Keratinocyte (primary cell): ENCODE measurements around the gene STX18.

Source experiments
- EZH2 ChIP-seq: IDR thresholded peaks from one replicate; pipeline ENCODE4 v1.6.1; 2012; ENCODE audit warnings: inconsistent platforms, mild to moderate bottlenecking, low read length, moderate library complexity
- TF ChIP-seq, protein P1 (sequence below), 3 experiments: IDR thresholded peaks in 1 of 3; conservative IDR thresholded peaks in 1 of 3; optimal IDR thresholded peaks in 1 of 3; 2 replicates in 2 of 3; 3 replicates in 1 of 3; pipeline versions ENCODE3 to v1.5.1; 2011; ENCODE audit warnings: low read length in 3 of 3, mild to moderate bottlenecking in 3 of 3, moderate library complexity in 2 of 3, control low read depth in 1 of 3, inconsistent platforms in 1 of 3; ENCODE audit not compliant: insufficient read depth in 2 of 3; ENCODE audit errors: extremely low read depth in 1 of 3

GRCh38 chr4:4427886-4428285, 114.0 kb downstream of the STX18 start:
- TF ChIP-seq, protein P1, sequence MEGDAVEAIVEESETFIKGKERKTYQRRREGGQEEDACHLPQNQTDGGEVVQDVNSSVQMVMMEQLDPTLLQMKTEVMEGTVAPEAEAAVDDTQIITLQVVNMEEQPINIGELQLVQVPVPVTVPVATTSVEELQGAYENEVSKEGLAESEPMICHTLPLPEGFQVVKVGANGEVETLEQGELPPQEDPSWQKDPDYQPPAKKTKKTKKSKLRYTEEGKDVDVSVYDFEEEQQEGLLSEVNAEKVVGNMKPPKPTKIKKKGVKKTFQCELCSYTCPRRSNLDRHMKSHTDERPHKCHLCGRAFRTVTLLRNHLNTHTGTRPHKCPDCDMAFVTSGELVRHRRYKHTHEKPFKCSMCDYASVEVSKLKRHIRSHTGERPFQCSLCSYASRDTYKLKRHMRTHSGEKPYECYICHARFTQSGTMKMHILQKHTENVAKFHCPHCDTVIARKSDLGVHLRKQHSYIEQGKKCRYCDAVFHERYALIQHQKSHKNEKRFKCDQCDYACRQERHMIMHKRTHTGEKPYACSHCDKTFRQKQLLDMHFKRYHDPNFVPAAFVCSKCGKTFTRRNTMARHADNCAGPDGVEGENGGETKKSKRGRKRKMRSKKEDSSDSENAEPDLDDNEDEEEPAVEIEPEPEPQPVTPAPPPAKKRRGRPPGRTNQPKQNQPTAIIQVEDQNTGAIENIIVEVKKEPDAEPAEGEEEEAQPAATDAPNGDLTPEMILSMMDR (optimal IDR thresholded peaks at IDR 0.05 in 1 of 3, IDR thresholded peaks at IDR 0.05 in 1 of 3, conservative IDR thresholded peaks at IDR 0.05 in 1 of 3; ENCODE audit: extremely low read depth in 1 of 3, insufficient read depth in 2 of 3, low read length in 3 of 3), result no peak
- TF ChIP-seq EZH2, result no peak
